Erythroblast (primary cell): ENCODE results near the gene WHRN.

Source experiments
- DNase-seq, 2 experiments: peaks; one replicate each; lab custom pipeline; 2025; lab: John Stamatoyannopoulos, UW
- GATA1 ChIP-seq: IDR thresholded peaks from 2 replicates; pipeline ENCODE4 v1.6.1; 2011; ENCODE audit warnings: low read depth, mild to moderate bottlenecking, control low read depth, low read length, moderate library complexity
- POLR2A ChIP-seq: IDR thresholded peaks from 2 replicates; pipeline ENCODE4 v1.6.1; 2011; ENCODE audit warnings: mild to moderate bottlenecking, low read length

WHRN gene

GRCh38 chr9:114480746-114481435 is 24.4 kb downstream of the WHRN start:
- TF ChIP-seq POLR2A (no peak), GATA1 (no peak)
- no peak for DNase-seq

GRCh38 chr9:114478871-114479270 is 26.4 kb downstream of the WHRN start:
- TF ChIP-seq POLR2A = no peak
- TF ChIP-seq GATA1 = no peak
- no peak for DNase-seq

- no peak for DNase-seq
- no peak for TF ChIP-seq GATA1
- TF ChIP-seq POLR2A = no peak
Observed at GRCh38 chr9:114478459-114478858, 26.8 kb downstream of the WHRN start.

- no peak for TF ChIP-seq POLR2A
- TF ChIP-seq GATA1 = no peak
- DNase-seq = no peak
Observed at GRCh38 chr9:114477642-114478041, 27.6 kb downstream of the WHRN start.

- no peak for DNase-seq
- TF ChIP-seq POLR2A = no peak
- TF ChIP-seq GATA1 = no peak
Observed at GRCh38 chr9:114476891-114477469, 28.3 kb downstream of the WHRN start.

- no peak for TF ChIP-seq POLR2A
- no peak for TF ChIP-seq GATA1
- no peak for DNase-seq
Observed at GRCh38 chr9:114475412-114476135, 29.7 kb downstream of the WHRN start.

- no peak for DNase-seq
- TF ChIP-seq POLR2A (no peak), GATA1 (no peak)
Observed at GRCh38 chr9:114474425-114474824, 30.8 kb downstream of the WHRN start.

- TF ChIP-seq GATA1 = no peak
- TF ChIP-seq POLR2A = no peak
- DNase-seq = no peak
Observed at GRCh38 chr9:114473447-114473801, 31.8 kb downstream of the WHRN start.

GRCh38 chr9:114472765-114473446 is 32.4 kb downstream of the WHRN start:
- DNase-seq = no peak

GRCh38 chr9:114471157-114471556 is 34.1 kb downstream of the WHRN start:
- no peak for DNase-seq
- TF ChIP-seq GATA1 = no peak

More at GRCh38 chr9:114472765-114473446, 32.4 kb downstream of the WHRN start:
- TF ChIP-seq POLR2A = no peak
- TF ChIP-seq GATA1 = no peak

GRCh38 chr9:114470581-114470980 is 34.7 kb downstream of the WHRN start:
- TF ChIP-seq GATA1 (no peak), POLR2A (no peak)
- DNase-seq = no peak

- DNase-seq = no peak
- no peak for TF ChIP-seq GATA1
- no peak for TF ChIP-seq POLR2A
Observed at GRCh38 chr9:114470121-114470520, 35.2 kb downstream of the WHRN start.

- TF ChIP-seq POLR2A = no peak
- TF ChIP-seq GATA1 = no peak
- DNase-seq = no peak
Observed at GRCh38 chr9:114469091-114469853, 36.0 kb downstream of the WHRN start.
